ENCODE data around the gene MCTP1. TPM values are rescaled to one million over a fixed set of nuclear protein-coding genes. Genes with fewer than 3 reads are reported as not detected.

The MCTP1 gene
- total RNA-seq, 2 donors from 2014 or later = 5.1 to 10.0 TPM

GRCh38 chr5:95070866-95071265 lies 214.0 kb downstream of the MCTP1 start:
- Histone ChIP-seq H3K27me3 (no peaks in the 10 kb centered on the region), H3K36me3 (no peaks in the 10 kb centered on the region), H3K4me1 (peaks cover 0 to 13% of the 10 kb centered on the region in 2 donors), H3K4me3 (no peak overlapping the region), H3K27ac (peak overlapping the region in 1 of 2 donors; percentile 35), H3K9me3 (no peaks in the 10 kb centered on the region)
- TF ChIP-seq CTCF (IDR thresholded peaks at IDR 0.05) = no peak
- DNase-seq (ENCODE audit: low spot score) = no peak

GRCh38 chr5:95070453-95070852 lies 214.4 kb downstream of the MCTP1 start:
- no peak for DNase-seq (ENCODE audit: low spot score)
- no peak for TF ChIP-seq CTCF (IDR thresholded peaks at IDR 0.05)
- no peak overlapping the region for H3K4me3 ChIP-seq
- peak overlapping the region in 1 of 2 donors; percentile 35 for H3K27ac ChIP-seq
- no peaks in the 10 kb centered on the region for H3K27me3 ChIP-seq
- H3K9me3 ChIP-seq = no peaks in the 10 kb centered on the region
- H3K4me1 ChIP-seq = peaks cover 0 to 13% of the 10 kb centered on the region in 2 donors
- no peaks in the 10 kb centered on the region for H3K36me3 ChIP-seq

- Histone ChIP-seq H3K4me1 (peaks cover 0 to 13% of the 10 kb centered on the region in 2 donors), H3K27me3 (no peaks in the 10 kb centered on the region), H3K9me3 (no peaks in the 10 kb centered on the region), H3K27ac (peak overlapping the region; percentile 0 to 22), H3K36me3 (no peaks in the 10 kb centered on the region), H3K4me3 (no peak overlapping the region)
- DNase-seq (ENCODE audit: low spot score) = no peak
- no peak for TF ChIP-seq CTCF (IDR thresholded peaks at IDR 0.05)
Measured at GRCh38 chr5:95069948-95070347, 214.9 kb downstream of the MCTP1 start.

GRCh38 chr5:95069021-95069420 lies 215.9 kb downstream of the MCTP1 start:
- no peak for TF ChIP-seq CTCF (IDR thresholded peaks at IDR 0.05)
- no peak overlapping the region for H3K4me3 ChIP-seq
- peak overlapping the region in 1 of 2 donors; percentile 23 for H3K27ac ChIP-seq

GRCh38 chr5:95068289-95068910 lies 216.5 kb downstream of the MCTP1 start:
- Histone ChIP-seq H3K4me1 (peaks cover 0 to 13% of the 10 kb centered on the region in 2 donors), H3K27me3 (no peaks in the 10 kb centered on the region), H3K4me3 (no peak overlapping the region), H3K36me3 (no peaks in the 10 kb centered on the region), H3K27ac (peak overlapping the region in 1 of 2 donors; percentile 23), H3K9me3 (no peaks in the 10 kb centered on the region)
- TF ChIP-seq CTCF (IDR thresholded peaks at IDR 0.05) = no peak
- DNase-seq (ENCODE audit: low spot score) = no peak

More at GRCh38 chr5:95069021-95069420, 215.9 kb downstream of the MCTP1 start:
- no peak for DNase-seq (ENCODE audit: low spot score)
- no peaks in the 10 kb centered on the region for H3K9me3 ChIP-seq
- no peaks in the 10 kb centered on the region for H3K36me3 ChIP-seq
- peaks cover 0 to 13% of the 10 kb centered on the region in 2 donors for H3K4me1 ChIP-seq
- H3K27me3 ChIP-seq = no peaks in the 10 kb centered on the region

GRCh38 chr5:95066048-95066447 lies 218.8 kb downstream of the MCTP1 start:
- no peak for TF ChIP-seq CTCF (IDR thresholded peaks at IDR 0.05)
- Histone ChIP-seq H3K27me3 (no peaks in the 10 kb centered on the region), H3K4me3 (no peak overlapping the region), H3K9me3 (no peaks in the 10 kb centered on the region), H3K4me1 (peaks cover 0 to 12% of the 10 kb centered on the region in 2 donors), H3K27ac (no peak overlapping the region), H3K36me3 (no peaks in the 10 kb centered on the region)
- no peak for DNase-seq (ENCODE audit: low spot score)

Measured in right atrium auricular region (tissue), 2 donors.